AG04449 (cell line): ENCODE results near the gene ERV3-1.

ENCODE experiments used
- CTCF ChIA-PET: fragments of 350-600 bp; formaldehyde crosslinking; extraction: SDS; loops from one replicate; lab custom pipeline; 2021; ENCODE audit warnings: antibody characterized with exemption; lab: Yijun Ruan, JAX
- POLR2A ChIA-PET: fragments of 400-600, 350-600 bp; formaldehyde crosslinking; extraction: SDS; loops from one replicate; lab custom pipeline; 2020; ENCODE audit warnings: antibody characterized with exemption, inconsistent platforms; lab: Yijun Ruan, JAX
- DNase-seq: peaks from one replicate; pipeline ENCODE4 v3.0.0-alpha.2; 2010; ENCODE audit warnings: low read depth, low spot score
- H3K4me3 ChIP-seq: 2 replicates; pipeline ENCODE4 v1.5.1; 2011; ENCODE audit warnings: low read depth, mild to moderate bottlenecking, control low read depth, low read length
- CTCF ChIP-seq: IDR thresholded peaks from one replicate; pipeline ENCODE4 v1.5.1; 2011; ENCODE audit warnings: mild to moderate bottlenecking, moderate library complexity, low read length, control low read depth, inconsistent platforms; ENCODE audit not compliant: insufficient read depth; ENCODE audit errors: missing control alignments

Gene ERV3-1

GRCh38 chr7:64998865-64999164, 7.7 kb downstream of the ERV3-1 start:
- CTCF ChIA-PET, result no interaction called here
- no peak for DNase-seq
- TF ChIP-seq CTCF, result no peak
- H3K4me3 ChIP-seq, result no peak overlapping the region
- POLR2A ChIA-PET, result no interaction called here

GRCh38 chr7:64997927-64998391, 8.5 kb downstream of the ERV3-1 start:
- no peak overlapping the region for H3K4me3 ChIP-seq
- no peak for TF ChIP-seq CTCF
- CTCF ChIA-PET, result no interaction called here
- no peak for DNase-seq
- POLR2A ChIA-PET, result interaction anchor here (0.6 kb wide), 1 partner anchor 11 kb away, joined by 3 read pairs; no protein-coding TSS in a partner anchor

DNA sequence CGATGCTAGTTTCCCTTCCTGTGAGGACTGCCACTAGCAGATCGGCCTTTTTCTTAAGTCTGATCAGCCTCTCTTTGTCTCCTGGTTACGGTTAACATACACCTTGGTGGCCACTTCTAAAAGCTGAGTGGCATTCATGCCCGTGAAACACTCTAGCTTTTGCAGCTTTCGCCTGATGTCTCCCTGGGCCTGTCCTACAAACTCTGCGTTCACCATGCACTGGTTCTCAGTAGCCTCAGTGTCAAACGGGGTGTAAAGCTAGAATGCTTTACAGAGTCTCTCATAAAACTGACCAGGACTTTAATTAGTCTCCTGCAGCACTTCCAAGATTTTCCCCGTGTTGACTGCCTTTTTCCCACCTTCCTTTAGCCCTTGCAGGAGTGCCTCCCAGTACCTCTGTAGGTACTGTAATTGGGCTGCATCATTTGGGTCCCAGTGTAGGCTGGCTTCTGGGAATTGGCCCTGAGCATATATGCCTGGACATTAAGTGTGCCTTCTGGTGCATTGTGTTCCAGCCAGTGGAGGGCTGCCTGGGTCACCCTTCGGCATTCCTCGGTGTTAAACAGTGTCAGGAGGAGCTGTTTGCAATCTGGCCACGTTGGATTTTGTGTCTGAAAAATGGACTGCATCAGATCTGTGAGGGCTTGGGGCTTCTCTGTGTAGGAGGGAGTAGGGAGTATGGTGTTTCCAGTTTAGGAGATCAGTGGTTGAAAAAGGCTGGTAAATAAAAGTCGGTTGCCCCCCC, 9.2 kb downstream of the ERV3-1 start:
- TF ChIP-seq CTCF, result no peak
- no peak overlapping the region for H3K4me3 ChIP-seq
- ChIA-PET POLR2A (interaction anchor here (0.6 kb wide), 1 partner anchor 10 kb away, joined by 3 read pairs; no protein-coding TSS in a partner anchor), CTCF (no interaction called here)
- no peak for DNase-seq

GRCh38 chr7:64996305-64996704, 10.2 kb downstream of the ERV3-1 start:
- ChIA-PET POLR2A (no interaction called here), CTCF (no interaction called here)

DNA sequence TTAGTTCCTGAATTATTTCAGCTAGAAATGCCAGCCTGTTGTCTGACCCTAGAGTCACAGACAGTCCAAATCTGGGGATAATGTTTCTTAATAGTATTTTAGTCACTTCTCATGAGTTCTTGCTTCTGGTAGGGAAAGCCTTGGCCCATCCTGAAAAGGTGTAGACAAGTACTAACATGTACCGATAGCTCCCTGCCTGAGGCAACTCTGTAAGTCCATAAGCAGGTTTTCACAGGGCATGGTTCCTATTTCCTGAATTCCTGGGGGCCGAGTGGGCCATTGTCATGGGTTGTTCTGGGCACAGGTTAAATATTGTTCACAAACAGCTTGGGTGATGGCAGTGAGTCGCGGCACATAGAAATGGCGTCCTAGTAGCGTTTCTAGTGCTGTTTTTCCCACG, 12.6 kb downstream of the ERV3-1 start:
- ChIA-PET CTCF (no interaction called here), POLR2A (no interaction called here)
- no peak overlapping the region for H3K4me3 ChIP-seq
- no peak for TF ChIP-seq CTCF
- DNase-seq, result no peak

More at GRCh38 chr7:64996305-64996704, 10.2 kb downstream of the ERV3-1 start:
- no peak for DNase-seq
- no peak overlapping the region for H3K4me3 ChIP-seq
- TF ChIP-seq CTCF, result no peak

- TF ChIP-seq CTCF, result no peak
- H3K4me3 ChIP-seq, result no peak overlapping the region
- ChIA-PET CTCF (no interaction called here), POLR2A (no interaction called here)
- no peak for DNase-seq
Observed at GRCh38 chr7:64992971-64993370, 13.5 kb downstream of the ERV3-1 start.
